K562 (cell line): ENCODE measurements around the gene SETD5.

Experiments
- BRCA1 ChIP-seq, 2 experiments: fragments of 450-650 bp in 1 of 2; sonication (generic) in 1 of 2; formaldehyde crosslinking in 1 of 2; IDR thresholded peaks; 2 replicates each; pipeline versions ENCODE4 v1.5.0 to v1.6.1; 2017 to 2020; ENCODE audit warnings: mild to moderate bottlenecking in 1 of 2, missing genetic modification reagents in 1 of 2
- RAD51 ChIP-seq: fragments of 450-650 bp; IDR thresholded peaks from 2 replicates; pipeline ENCODE4 v1.7.1; 2016; ENCODE audit warnings: low read depth, mild to moderate bottlenecking, borderline replicate concordance
- RBM22 ChIP-seq: fragments of 200-400 bp; formaldehyde crosslinking; IDR thresholded peaks from 2 replicates; pipeline ENCODE4 v1.6.1; 2018; ENCODE audit warnings: low read length, low read depth; ENCODE audit not compliant: poor library complexity, severe bottlenecking
- ZC3H8 ChIP-seq: fragments of 450-650 bp; IDR thresholded peaks from 2 replicates; pipeline ENCODE4 v1.6.1; 2017
- ZNF134 ChIP-seq: fragments of 250-450 bp; sonication (Bioruptor Pico); conservative IDR thresholded peaks from 2 replicates; pipeline ENCODE4 v1.4.0; 2020
- ZNF24 ChIP-seq: fragments of 450-650 bp; IDR thresholded peaks from 2 replicates; pipeline ENCODE4 v1.6.1; 2016

GRCh38 chr3:9385187-9386077, 12.0 kb upstream of the SETD5 start:
- TF ChIP-seq ZNF134 (CRISPR knock-in tag) (no peak), BRCA1 (IDR thresholded peaks at IDR 0.05) (no peak), BRCA1 (CRISPR knock-in tag; IDR thresholded peaks at IDR 0.05) (no peak), ZC3H8 (no peak), RBM22 (no peak), RAD51 (no peak), ZNF24 (no peak)
